GM19463 (cell line): ENCODE data around the gene HES5.

Source experiments
- ATAC-seq: cut with Tn5 transposase; IDR thresholded peaks from one replicate; pipeline ENCODE4 v1.9.1; 2021; ENCODE audit warnings: mild to moderate bottlenecking, moderate library complexity; ENCODE audit not compliant: unreplicated experiment

HES5 gene

GRCh38 chr1:2502661-2503553 lies 27.2 kb downstream of the HES5 start:
- no peak for ATAC-seq

- no peak for ATAC-seq
Measured at GRCh38 chr1:2502210-2502609, 27.9 kb downstream of the HES5 start.

GRCh38 chr1:2501820-2502119 lies 28.3 kb downstream of the HES5 start:
- no peak for ATAC-seq

GRCh38 chr1:2501041-2501819 lies 28.8 kb downstream of the HES5 start:
- ATAC-seq = no peak

- ATAC-seq = no peak
Measured at GRCh38 chr1:2499986-2500596, 30.0 kb downstream of the HES5 start.

GRCh38 chr1:2499260-2499659 lies 30.8 kb downstream of the HES5 start:
- ATAC-seq = no peak

- ATAC-seq = no peak
Measured at GRCh38 chr1:2498648-2499047, 31.4 kb downstream of the HES5 start.

- no peak for ATAC-seq
Measured at GRCh38 chr1:2497891-2498290, 32.2 kb downstream of the HES5 start.

- no peak for ATAC-seq
Measured at GRCh38 chr1:2496746-2497145, 33.3 kb downstream of the HES5 start.

- no peak for ATAC-seq
Measured at GRCh38 chr1:2496087-2496622, 33.9 kb downstream of the HES5 start.

GRCh38 chr1:2495546-2495945 lies 34.5 kb downstream of the HES5 start:
- ATAC-seq = no peak

- ATAC-seq = no peak
Measured at GRCh38 chr1:2495026-2495425, 35.0 kb downstream of the HES5 start.

- ATAC-seq = no peak
Measured at GRCh38 chr1:2494323-2494693, 35.8 kb downstream of the HES5 start.

GRCh38 chr1:2493691-2494322 lies 36.3 kb downstream of the HES5 start:
- ATAC-seq = no peak

- ATAC-seq = no peak
Measured at GRCh38 chr1:2493218-2493617, 36.8 kb downstream of the HES5 start.

GRCh38 chr1:2492091-2492490 lies 38.0 kb downstream of the HES5 start:
- no peak for ATAC-seq

GRCh38 chr1:2489615-2490014 lies 40.4 kb downstream of the HES5 start:
- no peak for ATAC-seq

- no peak for ATAC-seq
Measured at GRCh38 chr1:2488688-2489087, 41.4 kb downstream of the HES5 start.

- no peak for ATAC-seq
Measured at GRCh38 chr1:2486558-2486957, 43.5 kb downstream of the HES5 start.

- ATAC-seq = no peak
Measured at GRCh38 chr1:2486041-2486440, 44.0 kb downstream of the HES5 start.

GRCh38 chr1:2483970-2484369 lies 46.1 kb downstream of the HES5 start:
- no peak for ATAC-seq
